ENCODE results near the gene FKBP5. TPM values are rescaled to one million over a fixed set of nuclear protein-coding genes. Genes with fewer than 3 reads are reported as not detected.
A peak's percentile ranks its signal among the peaks of the same experiment; 100 is the strongest.

FKBP5 gene
- total and polyA plus RNA-seq, 2 donors (not counting 1 experiment from before 2014, with no cell fraction given) = 2.8 to 7.4 TPM

DNA sequence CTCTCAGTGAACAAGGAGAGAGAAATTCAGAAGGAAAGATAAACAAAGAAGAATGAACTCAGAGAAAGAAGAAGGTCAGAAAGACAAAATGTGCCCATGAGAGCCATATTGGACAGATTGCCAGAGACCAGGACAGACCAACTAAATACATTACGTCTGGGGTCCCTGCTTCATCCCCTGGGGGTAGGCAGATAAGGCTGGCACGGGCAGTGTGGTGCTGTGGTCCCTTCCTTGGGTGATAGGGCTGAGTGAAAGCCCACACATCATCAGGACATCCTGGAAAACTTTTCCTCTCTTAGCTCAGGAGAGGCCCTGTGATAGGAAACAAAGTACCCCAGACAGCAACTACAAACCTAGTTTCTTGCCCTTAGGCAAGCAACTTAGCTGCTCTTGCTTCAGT is 34.9 kb upstream of the FKBP5 start:
- no peak for ATAC-seq (ENCODE audit: low read depth)
- H4K20me1 ChIP-seq (ENCODE audit: control insufficient read depth, insufficient read depth, low read length, poor library complexity, severe bottlenecking) = no peaks in the 10 kb centered on the region
- Mint-ChIP-seq H3K27me3 (peaks cover 6% of the 10 kb centered on the region), H3K9me3 (ENCODE audit: insufficient read depth) (no peaks in the 10 kb centered on the region), H3K27ac (peak overlapping the region; percentile 32), H3K4me1 (peaks cover 55% of the 10 kb centered on the region), H3K4me3 (no peak overlapping the region)
- no peaks in the 10 kb centered on the region for H3K79me2 ChIP-seq (ENCODE audit: control insufficient read depth, insufficient read depth, low read length)
- no peak for DNase-seq
- H3K9me3 ChIP-seq (ENCODE audit: control extremely low read depth in 1 of 3, control insufficient read depth in 2 of 3, insufficient read depth in 1 of 3, low read length in 2 of 3) = no peaks in the 10 kb centered on the region
- H3K9ac ChIP-seq (ENCODE audit: low read length) = no peak overlapping the region
- H3K4me1 ChIP-seq (ENCODE audit: control insufficient read depth in 2 of 2, insufficient read depth in 2 of 2, low read length in 2 of 2) = peaks cover 47 to 71% of the 10 kb centered on the region in 2 donors
- intact Hi-C loops (cut with micrococcal nuclease) = no loop called here
- ChIA-PET CTCF (interaction anchor here (1.0 kb wide), 1 partner anchor 10 kb away, joined by 3 read pairs; no protein-coding TSS in a partner anchor), POLR2A (no interaction called here)
- H3K27ac ChIP-seq (ENCODE audit: low read length in 2 of 2) = no peak overlapping the region
- no peak for TF ChIP-seq EZH2 (IDR thresholded peaks at IDR 0.05; ENCODE audit: borderline replicate concordance, insufficient read depth, low read depth, low read length, poor library complexity, severe bottlenecking)
- TF ChIP-seq, protein P1, sequence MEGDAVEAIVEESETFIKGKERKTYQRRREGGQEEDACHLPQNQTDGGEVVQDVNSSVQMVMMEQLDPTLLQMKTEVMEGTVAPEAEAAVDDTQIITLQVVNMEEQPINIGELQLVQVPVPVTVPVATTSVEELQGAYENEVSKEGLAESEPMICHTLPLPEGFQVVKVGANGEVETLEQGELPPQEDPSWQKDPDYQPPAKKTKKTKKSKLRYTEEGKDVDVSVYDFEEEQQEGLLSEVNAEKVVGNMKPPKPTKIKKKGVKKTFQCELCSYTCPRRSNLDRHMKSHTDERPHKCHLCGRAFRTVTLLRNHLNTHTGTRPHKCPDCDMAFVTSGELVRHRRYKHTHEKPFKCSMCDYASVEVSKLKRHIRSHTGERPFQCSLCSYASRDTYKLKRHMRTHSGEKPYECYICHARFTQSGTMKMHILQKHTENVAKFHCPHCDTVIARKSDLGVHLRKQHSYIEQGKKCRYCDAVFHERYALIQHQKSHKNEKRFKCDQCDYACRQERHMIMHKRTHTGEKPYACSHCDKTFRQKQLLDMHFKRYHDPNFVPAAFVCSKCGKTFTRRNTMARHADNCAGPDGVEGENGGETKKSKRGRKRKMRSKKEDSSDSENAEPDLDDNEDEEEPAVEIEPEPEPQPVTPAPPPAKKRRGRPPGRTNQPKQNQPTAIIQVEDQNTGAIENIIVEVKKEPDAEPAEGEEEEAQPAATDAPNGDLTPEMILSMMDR (IDR thresholded peaks at IDR 0.05) = no peak
- no peak overlapping the region for H3K4me2 ChIP-seq (replicated peaks; ENCODE audit: low read depth, low read length, poor library complexity, severe bottlenecking)
- peaks cover 0 to 17% (median 5%) of the 10 kb centered on the region in 4 experiments for H3K27me3 ChIP-seq (replicated peaks in 1 of 4; ENCODE audit: control extremely low read depth in 1 of 4, control insufficient read depth in 3 of 4, insufficient read depth in 4 of 4, low read length in 3 of 4)
- WGBS (ENCODE audit: insufficient coverage) = no CpG with 5 or more reads among the region's 2 CpGs
- no peak overlapping the region for H2AFZ ChIP-seq (ENCODE audit: insufficient read depth, low read depth, low read length, poor library complexity, severe bottlenecking)
- no peaks in the 10 kb centered on the region for H3K36me3 ChIP-seq (replicated peaks in 1 of 2; ENCODE audit: control extremely low read depth in 1 of 2, control insufficient read depth in 1 of 2, extremely low read depth in 1 of 2, insufficient read depth in 2 of 2, low read length in 1 of 2)
- H3K4me3 ChIP-seq (ENCODE audit: control extremely low read depth in 1 of 5, extremely low read depth in 1 of 5, insufficient read depth in 1 of 5, low read depth in 2 of 5, low read length in 4 of 5) = no peak overlapping the region

DNA sequence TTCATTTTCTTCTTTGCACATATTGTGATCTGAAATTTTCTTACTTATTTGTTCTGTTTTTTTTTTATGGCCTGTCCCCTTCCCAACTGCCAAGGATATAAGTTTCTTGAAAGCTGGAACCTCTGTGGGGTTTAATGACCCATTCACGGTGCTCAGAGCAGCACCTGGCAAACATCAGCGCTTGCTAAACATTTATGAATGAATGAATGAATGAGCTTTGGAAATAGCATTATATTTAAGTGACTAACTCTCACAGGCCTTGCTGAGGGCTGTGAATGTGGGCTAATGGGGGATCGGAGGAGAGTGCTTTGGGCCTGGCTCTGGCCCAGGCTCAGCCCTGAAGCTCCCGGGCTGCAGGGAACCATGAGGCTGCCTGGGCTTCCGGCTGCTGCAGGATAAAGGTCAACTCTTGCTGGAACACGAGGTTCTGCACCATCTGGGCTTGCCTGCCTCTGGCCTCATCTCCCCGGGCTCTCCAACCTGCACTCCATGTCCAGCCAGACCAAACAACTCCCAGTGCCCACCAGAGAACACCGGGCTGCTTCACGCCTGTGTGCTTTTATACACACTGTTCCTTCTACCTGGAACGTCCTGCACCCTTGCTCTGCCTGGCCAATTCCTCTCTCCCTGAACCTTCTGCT is 33.5 kb upstream of the FKBP5 start:
- Mint-ChIP-seq H3K9me3 (ENCODE audit: insufficient read depth) (no peaks in the 10 kb centered on the region), H3K4me3 (peak overlapping the region; percentile 18), H3K27me3 (peaks cover 6% of the 10 kb centered on the region), H3K4me1 (peaks cover 58% of the 10 kb centered on the region), H3K27ac (peak overlapping the region; percentile 32)
- Histone ChIP-seq H4K20me1 (ENCODE audit: control insufficient read depth, insufficient read depth, low read length, poor library complexity, severe bottlenecking) (no peaks in the 10 kb centered on the region), H3K4me3 (ENCODE audit: control extremely low read depth in 1 of 5, extremely low read depth in 1 of 5, insufficient read depth in 1 of 5, low read depth in 2 of 5, low read length in 4 of 5) (no peak overlapping the region), H3K9me3 (ENCODE audit: control extremely low read depth in 1 of 3, control insufficient read depth in 2 of 3, insufficient read depth in 1 of 3, low read length in 2 of 3) (no peaks in the 10 kb centered on the region), H3K79me2 (ENCODE audit: control insufficient read depth, insufficient read depth, low read length) (no peaks in the 10 kb centered on the region), H2AFZ (ENCODE audit: insufficient read depth, low read depth, low read length, poor library complexity, severe bottlenecking) (no peak overlapping the region), H3K9ac (ENCODE audit: low read length) (no peak overlapping the region), H3K27me3 (replicated peaks in 1 of 4; ENCODE audit: control extremely low read depth in 1 of 4, control insufficient read depth in 3 of 4, insufficient read depth in 4 of 4, low read length in 3 of 4) (peaks cover 0 to 17% (median 5%) of the 10 kb centered on the region in 4 experiments), H3K36me3 (replicated peaks in 1 of 2; ENCODE audit: control extremely low read depth in 1 of 2, control insufficient read depth in 1 of 2, extremely low read depth in 1 of 2, insufficient read depth in 2 of 2, low read length in 1 of 2) (no peaks in the 10 kb centered on the region), H3K4me1 (ENCODE audit: control insufficient read depth in 2 of 2, insufficient read depth in 2 of 2, low read length in 2 of 2) (peaks cover 45 to 68% of the 10 kb centered on the region in 2 donors), H3K27ac (ENCODE audit: low read length in 2 of 2) (no peak overlapping the region), H3K4me2 (replicated peaks; ENCODE audit: low read depth, low read length, poor library complexity, severe bottlenecking) (no peak overlapping the region)
- TF ChIP-seq, protein P1 (IDR thresholded peaks at IDR 0.05) = no peak
- no peak for TF ChIP-seq EZH2 (IDR thresholded peaks at IDR 0.05; ENCODE audit: borderline replicate concordance, insufficient read depth, low read depth, low read length, poor library complexity, severe bottlenecking)
- POLR2A ChIA-PET = no interaction called here
- intact Hi-C loops (cut with micrococcal nuclease) = no loop called here
- WGBS (ENCODE audit: insufficient coverage) = 95% methylated on average over 10 of the region's 10 CpGs
- ATAC-seq (ENCODE audit: low read depth) (no peak), DNase-seq (no peak)
- CTCF ChIA-PET = interaction anchor here (1.2 kb wide), 1 partner anchor 44 kb away, joined by 3 read pairs; no protein-coding TSS in a partner anchor

Data from B cell (primary cell).